ENCODE data around the gene FAXDC2.

Gene FAXDC2

DNA sequence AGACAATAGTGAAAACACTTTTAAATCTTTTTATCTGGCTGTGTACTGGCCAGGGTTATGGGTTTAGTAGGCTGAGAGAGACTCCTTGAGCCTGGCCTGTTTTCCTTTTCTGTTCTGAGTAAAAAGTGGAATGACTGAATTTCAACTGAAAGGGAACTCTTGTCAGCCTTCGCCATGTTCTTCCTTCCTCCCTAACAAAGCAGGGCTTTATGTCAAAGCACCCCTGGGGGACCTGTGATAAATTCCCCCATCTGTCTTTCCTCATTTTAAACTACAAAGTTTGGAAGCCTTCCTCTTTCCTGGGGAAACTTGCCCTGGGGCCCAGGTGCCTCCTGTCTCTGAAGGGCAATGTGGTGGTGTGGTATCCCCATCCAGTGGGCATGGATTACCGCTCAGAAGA, 65.5 kb downstream of the FAXDC2 start:
- Histone ChIP-seq H3K27me3 (ENCODE audit: insufficient read depth, poor library complexity, severe bottlenecking) (no peaks in the 10 kb centered on the region), H3K4me3 (replicated peaks; ENCODE audit: insufficient read depth, low read length) (no peak overlapping the region), H3K27ac (replicated peaks) (no peak overlapping the region)
- DNase-seq (ENCODE audit: low read depth in 1 of 2, low spot score in 1 of 2) = no peak
- TF ChIP-seq REST (IDR thresholded peaks at IDR 0.05; ENCODE audit: insufficient replicate concordance, low read depth) (no peak), SPI1 (IDR thresholded peaks at IDR 0.05; ENCODE audit: borderline replicate concordance, low read depth) (no peak), POLR2AphosphoS5 (IDR thresholded peaks at IDR 0.05; ENCODE audit: low read depth) (no peak), GABPA (IDR thresholded peaks at IDR 0.05; ENCODE audit: low read depth) (no peak)
- TF ChIP-seq, protein P1, sequence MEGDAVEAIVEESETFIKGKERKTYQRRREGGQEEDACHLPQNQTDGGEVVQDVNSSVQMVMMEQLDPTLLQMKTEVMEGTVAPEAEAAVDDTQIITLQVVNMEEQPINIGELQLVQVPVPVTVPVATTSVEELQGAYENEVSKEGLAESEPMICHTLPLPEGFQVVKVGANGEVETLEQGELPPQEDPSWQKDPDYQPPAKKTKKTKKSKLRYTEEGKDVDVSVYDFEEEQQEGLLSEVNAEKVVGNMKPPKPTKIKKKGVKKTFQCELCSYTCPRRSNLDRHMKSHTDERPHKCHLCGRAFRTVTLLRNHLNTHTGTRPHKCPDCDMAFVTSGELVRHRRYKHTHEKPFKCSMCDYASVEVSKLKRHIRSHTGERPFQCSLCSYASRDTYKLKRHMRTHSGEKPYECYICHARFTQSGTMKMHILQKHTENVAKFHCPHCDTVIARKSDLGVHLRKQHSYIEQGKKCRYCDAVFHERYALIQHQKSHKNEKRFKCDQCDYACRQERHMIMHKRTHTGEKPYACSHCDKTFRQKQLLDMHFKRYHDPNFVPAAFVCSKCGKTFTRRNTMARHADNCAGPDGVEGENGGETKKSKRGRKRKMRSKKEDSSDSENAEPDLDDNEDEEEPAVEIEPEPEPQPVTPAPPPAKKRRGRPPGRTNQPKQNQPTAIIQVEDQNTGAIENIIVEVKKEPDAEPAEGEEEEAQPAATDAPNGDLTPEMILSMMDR (IDR thresholded peaks at IDR 0.05; ENCODE audit: insufficient read depth, low read length) = no peak

DNA sequence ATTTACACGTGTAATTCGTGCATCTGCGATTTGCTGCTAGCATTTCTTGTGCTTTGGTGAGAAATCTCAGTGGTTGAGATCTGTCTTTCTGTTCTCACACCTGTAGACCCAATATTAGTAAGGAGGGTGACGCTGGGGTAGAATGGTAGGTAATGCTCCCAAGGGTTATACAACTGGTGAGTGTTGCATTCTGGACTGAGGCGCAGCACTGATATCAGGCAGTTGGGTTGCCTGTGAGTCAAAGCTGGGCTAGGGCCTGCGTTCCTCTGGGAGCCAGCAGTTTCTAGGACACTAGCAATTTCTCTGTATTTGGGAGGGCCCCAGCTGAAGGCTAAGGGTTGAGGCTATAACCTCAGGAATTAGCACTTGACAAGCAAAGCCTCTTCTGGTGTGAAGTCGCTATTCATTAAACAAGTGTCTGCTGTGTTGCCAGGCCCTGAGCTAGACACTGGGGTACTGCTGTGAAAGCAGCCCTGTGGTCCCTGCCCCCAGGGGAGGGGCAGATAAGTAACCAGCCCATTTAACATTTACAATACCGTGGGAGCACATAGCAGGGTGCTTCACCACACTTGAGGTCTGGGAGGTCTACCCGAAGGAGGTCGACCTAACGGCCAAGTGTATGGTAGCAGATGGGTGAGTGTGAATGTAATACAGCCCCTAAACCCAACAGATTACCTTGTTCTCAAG, 66.5 kb downstream of the FAXDC2 start:
- DNase-seq (ENCODE audit: low read depth in 1 of 2, low spot score in 1 of 2) = no peak
- Histone ChIP-seq H3K27ac (replicated peaks) (no peak overlapping the region), H3K4me3 (replicated peaks; ENCODE audit: insufficient read depth, low read length) (no peak overlapping the region), H3K27me3 (ENCODE audit: insufficient read depth, poor library complexity, severe bottlenecking) (no peaks in the 10 kb centered on the region)
- TF ChIP-seq SPI1 (IDR thresholded peaks at IDR 0.05; ENCODE audit: borderline replicate concordance, low read depth) = no peak
- no peak for TF ChIP-seq POLR2AphosphoS5 (IDR thresholded peaks at IDR 0.05; ENCODE audit: low read depth)
- no peak for TF ChIP-seq REST (IDR thresholded peaks at IDR 0.05; ENCODE audit: insufficient replicate concordance, low read depth)
- no peak for TF ChIP-seq GABPA (IDR thresholded peaks at IDR 0.05; ENCODE audit: low read depth)
- TF ChIP-seq, protein P1 (IDR thresholded peaks at IDR 0.05; ENCODE audit: insufficient read depth, low read length) = no peak

DNA sequence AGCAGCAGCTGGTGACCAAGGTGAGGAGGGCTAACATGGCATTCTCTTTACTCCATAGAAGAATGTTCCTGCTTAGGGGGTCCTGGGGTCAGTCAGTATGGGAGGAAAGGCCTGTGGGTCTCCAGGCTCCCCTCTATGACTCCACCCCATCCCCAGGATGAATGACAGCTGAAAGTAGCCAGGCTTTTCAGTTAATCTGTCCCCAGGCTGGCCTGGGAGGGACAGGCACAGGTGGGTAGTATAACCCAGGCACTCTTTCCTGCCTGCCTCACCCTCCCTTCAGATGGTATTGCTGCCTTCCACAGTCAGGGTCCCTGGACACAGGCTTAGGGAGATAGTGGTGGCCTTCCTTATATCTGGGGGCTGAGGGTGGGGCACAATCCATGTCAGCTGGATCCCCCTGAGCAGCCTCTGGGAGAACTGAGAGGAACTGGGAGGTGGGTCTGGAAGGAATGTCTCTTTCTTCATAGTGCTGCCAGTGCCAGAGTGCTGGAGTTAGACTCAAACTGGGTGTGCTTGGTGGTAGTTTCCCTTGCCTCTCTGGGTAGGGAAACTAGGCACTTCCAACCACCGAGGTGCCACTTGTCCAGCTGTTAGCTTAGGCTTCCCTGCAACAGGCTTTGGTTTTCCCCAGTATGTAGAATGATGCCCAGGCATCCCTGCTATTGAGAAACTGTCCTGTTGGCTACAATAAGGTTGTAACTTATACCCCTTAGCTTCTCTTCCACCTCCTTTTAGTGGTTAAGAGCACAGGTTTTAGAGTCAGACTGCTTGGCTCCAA, 67.4 kb downstream of the FAXDC2 start:
- H3K27me3 ChIP-seq (ENCODE audit: insufficient read depth, poor library complexity, severe bottlenecking) = no peaks in the 10 kb centered on the region
- H3K27ac ChIP-seq (replicated peaks) = no peak overlapping the region
- TF ChIP-seq GABPA (IDR thresholded peaks at IDR 0.05; ENCODE audit: low read depth) (no peak), SPI1 (IDR thresholded peaks at IDR 0.05; ENCODE audit: borderline replicate concordance, low read depth) (no peak), REST (IDR thresholded peaks at IDR 0.05; ENCODE audit: insufficient replicate concordance, low read depth) (no peak), POLR2AphosphoS5 (IDR thresholded peaks at IDR 0.05; ENCODE audit: low read depth) (no peak)
- TF ChIP-seq, protein P1 (IDR thresholded peaks at IDR 0.05; ENCODE audit: insufficient read depth, low read length) = no peak
- DNase-seq (ENCODE audit: low read depth in 1 of 2, low spot score in 1 of 2) = no peak
- no peak overlapping the region for H3K4me3 ChIP-seq (replicated peaks; ENCODE audit: insufficient read depth, low read length)

Measured in HL-60 (cell line).